Measurements from ENCODE around the gene HIF3A.
"Not testable (repeated sequence)": the region's sequence is repeated elsewhere in the genome, so short reads cannot be mapped to it uniquely, and the experiment has no call there.

Gene HIF3A

DNA sequence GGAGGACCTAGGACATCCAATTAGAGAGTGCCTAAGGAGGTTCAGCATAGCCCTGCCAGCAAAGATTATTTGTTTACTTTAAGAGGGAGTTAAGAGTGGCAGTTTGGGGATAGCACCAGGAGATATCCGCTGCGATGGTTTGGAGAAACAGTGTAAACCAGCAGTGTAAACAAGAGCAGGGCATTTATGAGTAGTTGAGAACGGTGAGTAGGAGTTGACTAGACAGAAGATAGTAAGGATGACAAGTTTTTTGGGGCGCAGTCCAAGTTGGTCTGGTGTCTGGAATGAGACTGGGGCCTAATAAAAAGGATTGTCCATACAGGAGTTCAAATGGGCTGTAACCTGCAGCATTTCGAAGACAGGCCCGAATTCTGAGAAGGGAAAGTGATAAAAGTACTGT lies 22.9 kb upstream of the HIF3A start:
- H3K9me3 Mint-ChIP-seq; H3K4me3 Mint-ChIP-seq; H3K36me3 Mint-ChIP-seq (ENCODE audit: insufficient read depth); ATAC-seq (replicated peaks); H3K27me3 Mint-ChIP-seq; H3K27ac Mint-ChIP-seq; H3K4me1 Mint-ChIP-seq (ENCODE audit: low read depth in 2 of 2); DNase-seq: not testable (repeated sequence)

DNA sequence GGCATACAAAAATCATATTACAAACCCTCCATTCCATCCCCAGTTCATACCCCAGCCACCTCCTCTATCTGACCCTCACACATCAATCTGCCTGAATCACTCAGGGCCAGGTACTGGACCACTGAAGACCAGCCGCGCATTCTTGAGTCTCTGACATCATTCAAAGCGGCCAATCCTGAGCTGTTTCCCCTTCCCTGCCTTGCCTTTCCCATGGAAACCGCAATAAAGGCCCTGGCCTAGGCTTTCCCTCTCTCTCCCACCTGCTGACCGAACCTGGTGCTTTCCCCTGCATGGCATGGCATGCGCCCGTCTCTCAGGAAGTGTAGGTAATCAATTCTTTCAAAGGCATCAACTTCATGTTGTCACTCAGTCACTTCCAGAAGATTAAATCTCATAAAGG lies 17.7 kb upstream of the HIF3A start:
- Mint-ChIP-seq H3K36me3 (ENCODE audit: insufficient read depth) (no peaks in the 10 kb centered on the region), H3K27me3 (peaks cover 0 to 9% of the 10 kb centered on the region in 2 donors), H3K4me1 (ENCODE audit: low read depth in 2 of 2) (no peaks in the 10 kb centered on the region), H3K9me3 (no peaks in the 10 kb centered on the region), H3K4me3 (no peak overlapping the region), H3K27ac (no peak overlapping the region)
- DNase-seq (no peak), ATAC-seq (replicated peaks) (no peak)

DNA sequence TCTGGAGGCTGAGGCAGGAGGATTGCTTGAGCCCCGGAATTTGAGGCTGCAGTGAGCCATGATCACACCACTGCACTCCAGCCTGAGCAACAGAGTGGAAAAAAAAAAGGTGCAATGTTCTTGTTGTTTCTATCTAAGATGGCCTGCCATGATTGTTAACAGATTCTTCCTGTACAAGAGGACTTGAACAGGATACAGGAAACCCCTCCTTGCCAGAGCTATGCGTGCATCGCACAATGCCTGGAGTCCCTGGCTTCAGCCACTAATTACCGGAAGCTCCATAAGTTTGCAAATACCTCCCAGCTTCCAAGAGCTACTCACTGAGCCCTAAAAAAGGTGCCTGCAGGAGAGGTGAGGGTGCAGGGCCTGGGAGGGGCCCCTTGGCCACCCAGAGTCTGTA lies 13.1 kb upstream of the HIF3A start:
- H3K27ac Mint-ChIP-seq = no peak overlapping the region
- no peaks in the 10 kb centered on the region for H3K36me3 Mint-ChIP-seq (ENCODE audit: insufficient read depth)
- ATAC-seq (replicated peaks) (no peak), DNase-seq (no peak)
- H3K4me1 Mint-ChIP-seq (ENCODE audit: low read depth in 2 of 2) = peaks cover under 1 to 1% of the 10 kb centered on the region in 2 donors
- peaks cover 8 to 15% of the 10 kb centered on the region in 2 donors for H3K27me3 Mint-ChIP-seq
- H3K4me3 Mint-ChIP-seq = no peak overlapping the region
- no peaks in the 10 kb centered on the region for H3K9me3 Mint-ChIP-seq

DNA sequence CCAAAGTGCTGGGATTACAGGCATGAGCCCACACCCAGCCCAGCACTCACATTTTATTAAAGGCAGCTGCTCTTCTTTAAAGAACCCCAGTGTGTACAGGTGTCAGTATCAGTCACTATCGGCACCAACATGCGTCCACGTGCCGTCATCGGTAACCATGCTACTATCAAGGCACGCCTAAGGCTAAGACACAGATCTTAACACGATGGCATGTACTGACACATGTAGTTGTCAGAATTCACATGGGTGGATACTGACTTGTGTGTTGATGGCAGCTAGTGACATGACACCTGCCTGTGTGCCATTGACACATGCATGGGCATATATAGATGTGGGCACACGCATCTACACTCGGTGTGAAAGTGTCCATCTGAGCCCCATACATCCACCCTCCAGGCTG lies 12.2 kb upstream of the HIF3A start:
- Mint-ChIP-seq H3K36me3 (ENCODE audit: insufficient read depth) (no peaks in the 10 kb centered on the region), H3K27me3 (peaks cover 0 to 15% of the 10 kb centered on the region in 2 donors), H3K4me3 (no peak overlapping the region), H3K9me3 (no peaks in the 10 kb centered on the region), H3K4me1 (ENCODE audit: low read depth in 2 of 2) (peaks cover 4 to 5% of the 10 kb centered on the region in 2 donors), H3K27ac (no peak overlapping the region)
- ATAC-seq (replicated peaks) (no peak), DNase-seq (no peak)

DNA sequence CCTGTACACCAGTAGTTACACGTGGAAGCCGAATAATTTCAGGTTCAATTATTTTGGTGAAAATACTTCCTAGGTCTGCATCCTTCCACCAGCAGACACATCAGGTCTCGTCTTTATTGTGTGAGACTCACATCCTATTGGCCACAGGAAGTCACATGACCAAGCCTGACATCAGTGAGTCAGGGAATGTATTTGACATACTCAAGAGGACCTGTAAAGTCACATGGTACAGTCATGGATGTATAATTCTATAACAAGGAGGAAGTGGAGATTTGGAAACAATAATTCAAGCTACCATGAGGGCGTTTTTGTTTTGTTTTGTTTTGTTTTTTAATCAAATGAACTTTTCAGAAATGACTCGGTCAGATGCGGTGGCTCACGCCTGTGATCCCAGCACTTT lies 9.3 kb upstream of the HIF3A start:
- H3K27ac Mint-ChIP-seq = no peak overlapping the region
- H3K27me3 Mint-ChIP-seq = peaks cover 0 to 15% of the 10 kb centered on the region in 2 donors
- H3K9me3 Mint-ChIP-seq = no peaks in the 10 kb centered on the region
- no peak for DNase-seq
- H3K4me1 Mint-ChIP-seq (ENCODE audit: low read depth in 2 of 2) = peaks cover 4 to 5% of the 10 kb centered on the region in 2 donors
- no peak for ATAC-seq (replicated peaks)
- H3K4me3 Mint-ChIP-seq = no peak overlapping the region
- no peaks in the 10 kb centered on the region for H3K36me3 Mint-ChIP-seq (ENCODE audit: insufficient read depth)

DNA sequence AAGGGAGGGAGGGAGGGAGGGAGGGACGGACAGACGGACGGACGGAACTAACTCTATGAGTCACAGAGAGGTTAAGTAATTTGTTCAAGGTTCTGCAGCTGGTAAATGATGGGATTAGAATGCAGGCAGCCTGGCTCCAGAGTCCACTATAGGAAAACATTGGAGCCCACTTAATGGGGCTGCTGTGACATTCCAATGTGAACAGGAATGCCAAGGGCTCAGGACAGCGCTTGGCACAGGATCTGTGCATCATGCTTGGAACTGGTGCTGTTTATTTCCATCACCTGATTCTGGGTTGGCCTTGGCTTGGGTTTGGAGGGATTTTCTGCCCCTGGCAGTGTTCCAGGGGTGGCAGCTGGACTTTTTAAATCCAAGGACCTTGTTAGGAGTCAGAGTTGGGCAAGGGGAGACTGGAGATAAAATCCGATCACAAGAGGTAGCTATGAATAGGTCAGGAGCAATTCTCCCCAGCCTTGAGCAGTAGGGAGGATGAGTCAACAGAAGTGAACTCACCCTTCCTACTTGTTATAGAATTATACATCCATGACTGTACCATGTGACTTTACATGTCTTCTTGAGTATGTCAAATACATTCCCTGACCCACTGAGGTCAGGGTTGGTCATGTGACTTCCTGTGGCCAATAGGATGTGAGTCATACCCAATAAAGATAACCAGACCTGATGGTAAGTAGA lies 7.8 kb upstream of the HIF3A start:
- no peak overlapping the region for H3K4me3 Mint-ChIP-seq
- ATAC-seq (replicated peaks) (no peak), DNase-seq (no peak)
- peaks cover under 1 to 17% of the 10 kb centered on the region in 2 donors for H3K27me3 Mint-ChIP-seq
- peak overlapping the region in 1 of 2 donors; percentile 47 for H3K27ac Mint-ChIP-seq
- no peaks in the 10 kb centered on the region for H3K9me3 Mint-ChIP-seq
- peaks cover 4 to 5% of the 10 kb centered on the region in 2 donors for H3K4me1 Mint-ChIP-seq (ENCODE audit: low read depth in 2 of 2)
- no peaks in the 10 kb centered on the region for H3K36me3 Mint-ChIP-seq (ENCODE audit: insufficient read depth)

DNA sequence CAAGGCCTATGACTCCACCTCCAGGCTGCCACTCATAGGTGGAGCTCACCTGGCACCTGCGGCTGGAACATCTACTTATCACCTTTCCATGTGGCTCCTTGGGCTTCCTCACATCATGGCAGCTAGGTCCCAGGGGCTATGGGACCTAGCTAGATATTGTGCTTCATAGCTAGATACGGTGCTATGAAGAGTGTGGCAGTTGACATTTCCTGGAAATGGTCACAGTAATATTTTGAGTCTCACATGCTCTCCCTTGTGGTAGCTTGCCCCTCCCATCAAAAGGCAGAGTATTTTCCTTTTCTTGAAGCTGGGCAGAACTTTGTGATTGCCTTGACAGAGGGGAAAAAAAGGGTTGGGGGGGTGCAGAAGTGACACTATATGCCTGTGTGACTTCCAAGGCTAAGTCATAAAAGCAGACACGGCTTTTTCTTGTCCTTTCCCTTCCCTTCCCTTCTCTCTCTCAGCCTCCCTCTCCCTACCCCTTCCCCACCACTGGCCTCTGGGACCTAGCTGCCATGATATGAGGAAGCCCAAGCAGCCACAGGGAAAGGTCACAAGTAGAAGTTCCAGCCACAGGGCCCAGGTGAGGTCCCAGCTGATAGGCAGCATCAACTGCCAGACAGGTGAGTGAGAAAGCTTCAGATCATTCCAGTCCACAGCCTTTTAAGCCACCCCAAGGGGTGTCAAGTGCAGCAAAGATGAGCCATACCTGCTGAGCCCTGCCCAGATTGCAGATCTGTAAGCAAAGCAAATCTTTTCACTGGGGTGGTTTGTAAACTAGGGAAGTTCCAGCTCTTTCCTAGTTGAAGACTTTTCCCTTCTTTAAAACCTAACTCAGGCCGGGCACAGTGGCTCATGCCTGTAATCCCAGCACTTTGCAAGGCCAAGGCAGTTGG lies 6.9 kb upstream of the HIF3A start:
- ATAC-seq (replicated peaks) = no peak

DNA sequence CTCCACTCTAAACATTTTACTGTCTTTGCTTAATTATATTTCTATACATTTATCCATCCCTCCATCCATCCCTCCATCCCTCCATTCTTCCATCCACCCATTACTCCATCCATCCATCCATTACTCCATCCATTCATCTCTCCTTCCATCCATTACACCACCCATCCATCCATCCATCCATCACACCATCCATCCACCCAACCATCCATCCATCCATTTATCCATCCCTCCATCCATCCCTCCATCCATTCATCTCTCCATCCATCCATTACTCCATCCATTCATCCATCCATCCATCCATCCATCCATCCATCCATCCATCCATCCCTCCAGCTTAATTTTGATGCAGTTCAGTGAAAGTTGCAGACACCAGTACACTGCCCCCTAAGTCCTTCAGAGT lies 5.0 kb upstream of the HIF3A start:
- peaks cover 29 to 39% of the 10 kb centered on the region in 2 donors for H3K27me3 Mint-ChIP-seq
- DNase-seq (no peak), ATAC-seq (replicated peaks) (no peak)
- H3K9me3 Mint-ChIP-seq = no peaks in the 10 kb centered on the region
- H3K4me1 Mint-ChIP-seq (ENCODE audit: low read depth in 2 of 2) = peaks cover 4 to 9% of the 10 kb centered on the region in 2 donors
- H3K36me3 Mint-ChIP-seq (ENCODE audit: insufficient read depth) = no peaks in the 10 kb centered on the region
- H3K27ac Mint-ChIP-seq = no peak overlapping the region
- H3K4me3 Mint-ChIP-seq = no peak overlapping the region

More for the DNA sequence above, 6.9 kb upstream of the HIF3A start:
- Mint-ChIP-seq H3K27ac (no peak overlapping the region), H3K4me1 (ENCODE audit: low read depth in 2 of 2) (peaks cover 4 to 5% of the 10 kb centered on the region in 2 donors), H3K4me3 (no peak overlapping the region), H3K36me3 (ENCODE audit: insufficient read depth) (no peaks in the 10 kb centered on the region), H3K9me3 (no peaks in the 10 kb centered on the region), H3K27me3 (peaks cover 10 to 22% of the 10 kb centered on the region in 2 donors)
- no peak for DNase-seq

DNA sequence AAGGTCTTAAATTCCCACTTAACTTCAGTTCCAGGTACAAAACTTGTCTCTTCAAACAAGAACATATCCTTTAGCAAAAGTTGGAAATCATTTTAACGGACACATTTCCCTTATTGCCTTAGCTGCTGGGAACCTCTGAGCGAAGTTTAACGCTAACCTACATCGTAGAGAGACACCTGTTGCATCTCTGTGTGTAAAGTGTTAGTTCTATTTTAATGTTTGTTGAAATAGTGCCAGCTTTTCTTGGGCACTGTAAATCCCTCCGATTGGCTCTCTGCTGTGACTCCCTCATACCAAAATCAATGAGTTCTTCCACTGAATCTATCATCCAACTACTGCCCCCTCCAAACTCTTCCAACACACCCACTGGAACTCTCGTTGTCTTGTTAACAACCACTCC lies 2.3 kb upstream of the HIF3A start:
- H3K27me3 Mint-ChIP-seq = peaks cover 36 to 55% of the 10 kb centered on the region in 2 donors
- peaks cover 0 to 7% of the 10 kb centered on the region in 2 donors for H3K4me1 Mint-ChIP-seq (ENCODE audit: low read depth in 2 of 2)
- no peaks in the 10 kb centered on the region for H3K9me3 Mint-ChIP-seq
- no peaks in the 10 kb centered on the region for H3K36me3 Mint-ChIP-seq (ENCODE audit: insufficient read depth)
- no peak for DNase-seq
- no peak overlapping the region for H3K4me3 Mint-ChIP-seq
- ATAC-seq (replicated peaks) = no peak
- no peak overlapping the region for H3K27ac Mint-ChIP-seq

DNA sequence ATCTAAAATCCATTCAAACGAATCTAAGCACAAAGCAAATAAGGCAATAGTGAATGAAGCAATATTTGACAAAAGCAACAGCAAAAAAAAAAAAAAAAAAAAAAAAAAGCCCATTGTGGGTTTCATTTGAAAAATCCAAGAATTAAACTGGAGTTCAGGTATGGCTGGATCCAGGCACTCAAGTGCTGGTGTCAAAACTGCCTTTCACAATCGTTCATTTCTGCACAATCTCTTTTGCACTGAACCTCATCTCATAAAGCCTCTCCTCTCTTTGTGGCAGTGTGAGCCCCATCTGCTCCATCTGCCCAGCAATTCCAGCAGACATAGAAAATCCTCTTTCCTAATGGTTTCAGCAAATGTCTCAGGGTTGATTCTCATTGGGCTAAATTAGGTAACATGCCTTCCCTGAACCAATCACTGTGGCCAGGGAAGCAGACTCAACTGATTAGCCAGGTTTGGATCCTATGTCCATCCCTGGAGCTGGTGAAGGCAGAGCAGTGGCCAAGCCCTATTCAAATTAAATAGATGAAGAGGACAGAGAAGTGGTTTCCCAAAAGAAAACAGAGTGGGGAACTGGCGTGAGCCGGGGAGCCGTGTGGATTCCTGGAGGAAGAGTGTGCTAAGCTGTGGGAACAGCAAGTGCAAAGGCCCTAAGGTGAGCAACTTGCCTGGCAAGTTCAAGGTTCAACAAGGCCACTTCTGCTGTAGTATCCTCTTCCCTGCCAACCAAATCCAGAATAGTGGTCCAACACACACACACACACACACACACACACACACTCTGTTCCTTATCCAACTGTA lies 1.2 kb upstream of the HIF3A start:
- no peak overlapping the region for H3K4me3 Mint-ChIP-seq
- H3K36me3 Mint-ChIP-seq (ENCODE audit: insufficient read depth) = no peaks in the 10 kb centered on the region
- H3K4me1 Mint-ChIP-seq (ENCODE audit: low read depth in 2 of 2) = peaks cover 0 to 6% of the 10 kb centered on the region in 2 donors

DNA sequence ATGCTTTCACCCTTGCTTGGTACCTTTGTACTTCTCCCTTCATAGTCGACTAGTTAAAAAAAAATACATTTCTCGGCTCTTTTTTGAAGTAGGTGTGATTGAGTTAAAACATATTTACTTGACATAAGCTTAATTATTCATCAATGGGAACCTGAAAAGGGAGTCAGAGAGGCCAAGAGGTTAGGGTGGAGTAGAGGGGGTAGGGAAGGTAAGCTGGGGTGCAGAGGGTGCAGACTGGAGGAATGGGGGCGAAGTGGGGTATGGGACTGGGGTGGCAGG lies 701 bp upstream of the HIF3A start:
- H3K36me3 Mint-ChIP-seq (ENCODE audit: insufficient read depth) = no peaks in the 10 kb centered on the region
- DNase-seq (no peak), ATAC-seq (replicated peaks) (no peak)
- no peak overlapping the region for H3K27ac Mint-ChIP-seq
- H3K4me3 Mint-ChIP-seq = no peak overlapping the region
- H3K27me3 Mint-ChIP-seq = peaks cover 36 to 55% of the 10 kb centered on the region in 2 donors
- H3K9me3 Mint-ChIP-seq = no peaks in the 10 kb centered on the region
- peaks cover 0 to 6% of the 10 kb centered on the region in 2 donors for H3K4me1 Mint-ChIP-seq (ENCODE audit: low read depth in 2 of 2)

More for the DNA sequence above, 1.2 kb upstream of the HIF3A start:
- no peak for DNase-seq
- Mint-ChIP-seq H3K27me3 (peaks cover 36 to 55% of the 10 kb centered on the region in 2 donors), H3K27ac (no peak overlapping the region), H3K9me3 (no peaks in the 10 kb centered on the region)
- ATAC-seq (replicated peaks) = no peak

DNA sequence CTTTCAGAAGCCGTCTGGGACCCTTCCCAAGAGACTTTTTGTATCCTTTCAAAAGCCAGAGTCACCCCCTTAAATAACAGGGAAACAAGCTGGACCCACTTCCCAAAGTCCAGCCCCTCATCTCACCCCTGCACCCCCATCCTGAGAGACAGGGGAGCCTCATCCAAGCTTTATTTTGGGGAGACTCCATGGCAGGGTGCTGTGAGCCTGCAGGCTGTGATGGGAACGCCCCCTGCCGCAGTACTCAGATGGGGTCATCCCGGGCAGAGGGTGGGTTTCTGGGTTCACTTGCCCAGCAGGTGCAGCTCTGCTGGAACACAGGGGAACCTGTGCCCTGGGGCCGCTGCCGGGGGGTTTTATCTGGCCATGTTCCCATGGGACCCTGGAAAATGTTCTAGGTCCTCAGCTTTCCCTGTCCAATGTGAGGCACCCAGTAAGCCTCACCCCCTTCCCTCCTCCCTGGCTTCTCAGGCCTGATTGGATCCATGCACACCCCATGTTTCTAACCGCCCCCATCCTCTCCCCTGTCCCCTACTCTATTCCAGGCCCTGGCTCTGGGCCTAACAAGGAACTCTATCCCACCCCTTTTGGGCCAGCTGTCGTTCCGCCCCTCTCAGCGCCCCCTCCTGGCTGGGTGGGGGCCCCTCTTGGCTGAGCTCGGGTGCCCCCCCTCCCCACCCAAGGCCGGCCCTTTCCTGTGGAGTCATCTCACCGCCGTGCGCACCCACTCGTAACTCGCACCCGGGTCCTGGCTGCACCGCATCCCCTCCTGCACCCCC lies 1.0 kb downstream of the HIF3A start:
- no peak overlapping the region for H3K4me3 Mint-ChIP-seq

DNA sequence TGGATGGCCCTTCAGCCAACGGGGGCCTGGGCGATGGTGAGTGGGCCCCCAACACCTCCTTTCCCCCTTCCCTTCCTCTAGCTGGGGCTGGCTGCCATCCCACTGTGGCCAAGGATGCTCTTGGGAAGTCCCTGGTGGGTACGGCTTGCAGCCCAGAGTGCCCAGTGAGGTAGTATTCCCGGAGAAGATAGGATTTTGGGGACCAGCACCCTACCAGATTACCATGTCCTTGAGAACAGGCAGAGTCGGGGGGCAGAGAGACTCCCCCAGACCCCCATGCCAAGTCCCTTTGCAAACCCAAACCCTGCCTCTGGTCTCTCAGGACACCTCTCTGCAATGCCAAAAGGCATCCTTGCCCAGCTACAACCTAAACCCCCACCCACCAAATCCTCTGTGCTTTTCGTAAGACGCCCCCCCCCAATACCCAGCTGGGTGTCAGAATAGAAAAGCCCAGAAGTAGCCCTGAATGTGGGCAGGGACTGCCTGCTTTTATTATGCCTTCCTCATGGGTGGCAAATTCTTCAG lies 1.7 kb downstream of the HIF3A start:
- Mint-ChIP-seq H3K4me1 (ENCODE audit: low read depth in 2 of 2) (peaks cover 0 to 6% of the 10 kb centered on the region in 2 donors), H3K27ac (no peak overlapping the region), H3K4me3 (no peak overlapping the region), H3K36me3 (ENCODE audit: insufficient read depth) (no peaks in the 10 kb centered on the region), H3K27me3 (peaks cover 36 to 55% of the 10 kb centered on the region in 2 donors), H3K9me3 (no peaks in the 10 kb centered on the region)
- DNase-seq (no peak), ATAC-seq (replicated peaks) (no peak)

More for the DNA sequence above, 1.0 kb downstream of the HIF3A start:
- ATAC-seq (replicated peaks) = no peak
- H3K9me3 Mint-ChIP-seq = no peaks in the 10 kb centered on the region
- no peak for DNase-seq
- H3K27me3 Mint-ChIP-seq = peaks cover 36 to 55% of the 10 kb centered on the region in 2 donors
- no peaks in the 10 kb centered on the region for H3K36me3 Mint-ChIP-seq (ENCODE audit: insufficient read depth)
- H3K27ac Mint-ChIP-seq = no peak overlapping the region
- peaks cover 0 to 6% of the 10 kb centered on the region in 2 donors for H3K4me1 Mint-ChIP-seq (ENCODE audit: low read depth in 2 of 2)

Data from effector memory CD8-positive, alpha-beta T cell (primary cell).